Muscle layer of duodenum (tissue), 2 donors: ENCODE measurements around the gene GSK3A.

Source experiments
- H3K27ac ChIP-seq: one replicate; pipeline ENCODE4 v1.7.0; 2013; ENCODE audit warnings: mild to moderate bottlenecking, low read length
- H3K27me3 ChIP-seq: one replicate; pipeline ENCODE4 v1.7.0; 2013; ENCODE audit warnings: low read depth, mild to moderate bottlenecking, control low read depth, low read length
- H3K36me3 ChIP-seq, 2 donors: one replicate each; pipeline ENCODE4 v1.7.0; 2013; ENCODE audit warnings: low read length in 2 of 2, control low read depth in 1 of 2, mild to moderate bottlenecking in 1 of 2; ENCODE audit not compliant: insufficient read depth in 2 of 2, control insufficient read depth in 1 of 2
- H3K4me1 ChIP-seq, 2 donors: one replicate each; pipeline ENCODE4 v1.7.0; 2013; ENCODE audit warnings: low read length in 2 of 2, mild to moderate bottlenecking in 2 of 2, control low read depth in 1 of 2, moderate library complexity in 1 of 2; ENCODE audit not compliant: insufficient read depth in 2 of 2, control insufficient read depth in 1 of 2
- H3K4me3 ChIP-seq, 2 donors: one replicate each; pipeline ENCODE4 v1.7.0; 2013; ENCODE audit warnings: low read length in 2 of 2, low read depth in 1 of 2, mild to moderate bottlenecking in 1 of 2
- H3K9me3 ChIP-seq, 2 donors: one replicate each; pipeline ENCODE4 v1.7.0; 2013; ENCODE audit warnings: low read length in 2 of 2, control low read depth in 1 of 2, mild to moderate bottlenecking in 1 of 2; ENCODE audit not compliant: control insufficient read depth in 1 of 2
- donor health status: healthy.

Gene GSK3A

DNA sequence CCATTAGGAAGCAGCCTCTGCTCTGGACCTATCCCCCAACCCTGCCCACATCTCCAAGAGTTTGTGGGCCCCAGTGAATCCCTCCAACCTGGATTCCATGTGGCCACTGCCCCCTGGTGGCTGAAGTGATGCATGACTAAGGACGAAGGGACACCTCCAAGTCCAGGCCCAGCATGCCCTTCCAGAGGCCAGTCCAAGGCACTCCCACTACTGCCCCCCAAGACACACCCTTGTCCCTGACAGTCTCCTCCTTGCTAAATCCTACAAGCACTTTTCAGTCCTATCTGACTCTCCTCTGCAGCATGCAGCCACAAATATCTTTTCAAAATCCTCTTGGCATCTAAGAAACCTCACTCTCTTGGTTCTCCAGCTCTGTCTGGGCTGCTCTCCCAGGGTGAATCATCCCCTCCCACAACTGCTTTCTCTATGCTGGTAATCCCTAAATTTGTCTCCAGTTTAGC is 58.0 kb downstream of the GSK3A start:
- Histone ChIP-seq H3K27ac (no peak overlapping the region), H3K4me3 (no peak overlapping the region), H3K27me3 (peaks cover 11% of the 10 kb centered on the region), H3K36me3 (no peaks in the 10 kb centered on the region), H3K9me3 (no peaks in the 10 kb centered on the region), H3K4me1 (peaks cover 0 to 8% of the 10 kb centered on the region in 2 donors)
